WERI-Rb-1 (cell line): ENCODE measurements around the gene TSGA10.
"Not testable (repeated sequence)": the region's sequence is repeated elsewhere in the genome, so short reads cannot be mapped to it uniquely, and the experiment has no call there.

Experiments used
- DNase-seq: peaks from one replicate; pipeline ENCODE4 v3.0.0-alpha.2; 2020
- H3K27ac ChIP-seq: fragments of 250-450 bp; sonication (Bioruptor Pico); 2 replicates; pipeline ENCODE4 v1.5.1; 2020; ENCODE audit warnings: mild to moderate bottlenecking, moderate library complexity
- H3K27me3 ChIP-seq: fragments of 250-450 bp; sonication (Bioruptor Pico); 2 replicates; pipeline ENCODE4 v1.5.1; 2021; ENCODE audit warnings: mild to moderate bottlenecking, low read depth, moderate library complexity; ENCODE audit not compliant: insufficient read depth, severe bottlenecking
- H3K36me3 ChIP-seq: fragments of 250-450 bp; sonication (Bioruptor Pico); 2 replicates; pipeline ENCODE4 v1.5.1; 2020; ENCODE audit warnings: mild to moderate bottlenecking, moderate library complexity
- H3K4me3 ChIP-seq: 2 replicates; pipeline ENCODE4 v1.5.1; 2011; ENCODE audit warnings: low read depth, mild to moderate bottlenecking, control low read depth, low read length
- H3K9me3 ChIP-seq: fragments of 250-450 bp; sonication (Bioruptor Pico); 2 replicates; pipeline ENCODE4 v1.5.1; 2021; ENCODE audit warnings: mild to moderate bottlenecking, moderate library complexity; ENCODE audit not compliant: severe bottlenecking
- TF ChIP-seq, protein P1 (sequence below): IDR thresholded peaks from 2 replicates; pipeline ENCODE4 v1.5.1; 2011; ENCODE audit warnings: low read depth, mild to moderate bottlenecking, control low read depth, inconsistent platforms, low read length

TSGA10 gene, protein sequence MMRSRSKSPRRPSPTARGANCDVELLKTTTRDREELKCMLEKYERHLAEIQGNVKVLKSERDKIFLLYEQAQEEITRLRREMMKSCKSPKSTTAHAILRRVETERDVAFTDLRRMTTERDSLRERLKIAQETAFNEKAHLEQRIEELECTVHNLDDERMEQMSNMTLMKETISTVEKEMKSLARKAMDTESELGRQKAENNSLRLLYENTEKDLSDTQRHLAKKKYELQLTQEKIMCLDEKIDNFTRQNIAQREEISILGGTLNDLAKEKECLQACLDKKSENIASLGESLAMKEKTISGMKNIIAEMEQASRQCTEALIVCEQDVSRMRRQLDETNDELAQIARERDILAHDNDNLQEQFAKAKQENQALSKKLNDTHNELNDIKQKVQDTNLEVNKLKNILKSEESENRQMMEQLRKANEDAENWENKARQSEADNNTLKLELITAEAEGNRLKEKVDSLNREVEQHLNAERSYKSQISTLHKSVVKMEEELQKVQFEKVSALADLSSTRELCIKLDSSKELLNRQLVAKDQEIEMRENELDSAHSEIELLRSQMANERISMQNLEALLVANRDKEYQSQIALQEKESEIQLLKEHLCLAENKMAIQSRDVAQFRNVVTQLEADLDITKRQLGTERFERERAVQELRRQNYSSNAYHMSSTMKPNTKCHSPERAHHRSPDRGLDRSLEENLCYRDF

GRCh38 chr2:99154643-99155536, at the start of gene TSGA10, which contains the start of gene LIPT1:
TSS of gene TSGA10 (minus strand) at chr2:99154942. CDS start at chr2:99109439, 45,503 bp downstream.
TSS of gene LIPT1 (plus strand) at chr2:99154967. CDS start at chr2:99161958, 6,991 bp downstream.
- Histone ChIP-seq H3K36me3 (no peaks in the 10 kb centered on the region; the same call in none of the 2 replicates), H3K27ac (peak within 1 kb of the TSS; percentile 81)
- DNase-seq, result peak; percentile 93

GRCh38 chr2:99201959-99202678, 47.4 kb upstream of the TSGA10 start:
- DNase-seq, result no peak
- H3K27me3 ChIP-seq, result no peaks in the 10 kb centered on the region
- H3K4me3 ChIP-seq, result no peak overlapping the region
- H3K27ac ChIP-seq, result no peak overlapping the region
- H3K9me3 ChIP-seq, result peaks cover 6% of the 10 kb centered on the region
- peaks cover 5% of the 10 kb centered on the region; the same call in 1 of the 2 replicates for H3K36me3 ChIP-seq
- TF ChIP-seq, protein P1, sequence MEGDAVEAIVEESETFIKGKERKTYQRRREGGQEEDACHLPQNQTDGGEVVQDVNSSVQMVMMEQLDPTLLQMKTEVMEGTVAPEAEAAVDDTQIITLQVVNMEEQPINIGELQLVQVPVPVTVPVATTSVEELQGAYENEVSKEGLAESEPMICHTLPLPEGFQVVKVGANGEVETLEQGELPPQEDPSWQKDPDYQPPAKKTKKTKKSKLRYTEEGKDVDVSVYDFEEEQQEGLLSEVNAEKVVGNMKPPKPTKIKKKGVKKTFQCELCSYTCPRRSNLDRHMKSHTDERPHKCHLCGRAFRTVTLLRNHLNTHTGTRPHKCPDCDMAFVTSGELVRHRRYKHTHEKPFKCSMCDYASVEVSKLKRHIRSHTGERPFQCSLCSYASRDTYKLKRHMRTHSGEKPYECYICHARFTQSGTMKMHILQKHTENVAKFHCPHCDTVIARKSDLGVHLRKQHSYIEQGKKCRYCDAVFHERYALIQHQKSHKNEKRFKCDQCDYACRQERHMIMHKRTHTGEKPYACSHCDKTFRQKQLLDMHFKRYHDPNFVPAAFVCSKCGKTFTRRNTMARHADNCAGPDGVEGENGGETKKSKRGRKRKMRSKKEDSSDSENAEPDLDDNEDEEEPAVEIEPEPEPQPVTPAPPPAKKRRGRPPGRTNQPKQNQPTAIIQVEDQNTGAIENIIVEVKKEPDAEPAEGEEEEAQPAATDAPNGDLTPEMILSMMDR, result no peak

More at GRCh38 chr2:99154643-99155536, at the start of gene TSGA10, which contains the start of gene LIPT1:
- Histone ChIP-seq H3K4me3 (peak within 1 kb of the TSS; percentile 83), H3K9me3 (no peaks in the 10 kb centered on the region), H3K27me3 (no peaks in the 10 kb centered on the region)
- TF ChIP-seq, protein P1, result no peak; the same call in 1 of the 2 replicates

- TF ChIP-seq, protein P1, result no peak
- no peaks in the 10 kb centered on the region for H3K27me3 ChIP-seq
- no peak for DNase-seq
- no peak overlapping the region for H3K27ac ChIP-seq
- H3K9me3 ChIP-seq, result peaks cover 2% of the 10 kb centered on the region
- peaks cover 15% of the 10 kb centered on the region for H3K36me3 ChIP-seq
- H3K4me3 ChIP-seq, result no peak overlapping the region
Measured at GRCh38 chr2:99200076-99200800, 45.5 kb upstream of the TSGA10 start.

GRCh38 chr2:99198103-99198841, 43.5 kb upstream of the TSGA10 start:
- peaks cover 26% of the 10 kb centered on the region for H3K36me3 ChIP-seq

GRCh38 chr2:99192364-99192763, 37.6 kb upstream of the TSGA10 start:
- not testable (repeated sequence) for H3K27me3 ChIP-seq, DNase-seq, H3K27ac ChIP-seq, H3K9me3 ChIP-seq, H3K4me3 ChIP-seq
- peaks cover 39% of the 10 kb centered on the region for H3K36me3 ChIP-seq

More at GRCh38 chr2:99198103-99198841, 43.5 kb upstream of the TSGA10 start:
- Histone ChIP-seq H3K9me3 (no peaks in the 10 kb centered on the region), H3K27ac (no peak overlapping the region), H3K4me3 (no peak overlapping the region), H3K27me3 (no peaks in the 10 kb centered on the region)
- TF ChIP-seq, protein P1, result no peak
- DNase-seq, result no peak
